HG03378 (cell line): ENCODE measurements around the gene PLGRKT.
"Not testable (repeated sequence)": the region's sequence is repeated elsewhere in the genome, so short reads cannot be mapped to it uniquely, and the experiment has no call there.

ENCODE experiments used
- ATAC-seq: cut with Tn5 transposase; IDR thresholded peaks from one replicate; pipeline ENCODE4 v1.9.1; 2021; ENCODE audit warnings: mild to moderate bottlenecking, moderate library complexity; ENCODE audit not compliant: unreplicated experiment

Gene PLGRKT

GRCh38 chr9:5453004-5453403 lies 15.3 kb upstream of the PLGRKT start:
- no peak for ATAC-seq

- no peak for ATAC-seq
Observed at GRCh38 chr9:5452286-5452609, 14.5 kb upstream of the PLGRKT start.

GRCh38 chr9:5450359-5451091 lies 12.8 kb upstream of the PLGRKT start, which contains the start of gene CD274:
CD274 (plus strand) TSS chr9:5450542; CDS start chr9:5456114, 5,572 bp downstream.
- ATAC-seq, result peak; percentile 39

GRCh38 chr9:5449521-5450358 lies 12.0 kb upstream of the PLGRKT start:
- ATAC-seq, result no peak

GRCh38 chr9:5448461-5449435 lies 11.0 kb upstream of the PLGRKT start:
- ATAC-seq, result no peak

GRCh38 chr9:5448016-5448415 lies 10.3 kb upstream of the PLGRKT start:
- no peak for ATAC-seq

- no peak for ATAC-seq
Observed at GRCh38 chr9:5447337-5447736, 9.6 kb upstream of the PLGRKT start.

GRCh38 chr9:5446451-5447236 lies 8.9 kb upstream of the PLGRKT start:
- ATAC-seq, result no peak

GRCh38 chr9:5445886-5446285 lies 8.2 kb upstream of the PLGRKT start:
- no peak for ATAC-seq

GRCh38 chr9:5445096-5445495 lies 7.4 kb upstream of the PLGRKT start:
- ATAC-seq, result not testable (repeated sequence)

- no peak for ATAC-seq
Observed at GRCh38 chr9:5443850-5444249, 6.1 kb upstream of the PLGRKT start.

- no peak for ATAC-seq
Observed at GRCh38 chr9:5442400-5443011, 4.8 kb upstream of the PLGRKT start.

GRCh38 chr9:5441043-5441442 lies 3.3 kb upstream of the PLGRKT start:
- ATAC-seq, result no peak

GRCh38 chr9:5440426-5440825 lies 2.7 kb upstream of the PLGRKT start:
- no peak for ATAC-seq

GRCh38 chr9:5438301-5439162 lies 807 bp upstream of the PLGRKT start:
- peak; percentile 59 for ATAC-seq

GRCh38 chr9:5436441-5436840 lies 1.3 kb downstream of the PLGRKT start:
- ATAC-seq, result no peak

GRCh38 chr9:5435912-5436311 lies 1.8 kb downstream of the PLGRKT start:
- ATAC-seq, result no peak

- not testable (repeated sequence) for ATAC-seq
Observed at GRCh38 chr9:5433841-5434810, 3.6 kb downstream of the PLGRKT start.
